Heart left ventricle (tissue), 13 donors: Measurements from ENCODE around the gene PIK3R6.

Experiments used
- CTCF ChIP-seq, 12 donors: fragments of 200-600 bp; sonication (generic) in 4 of 12; IDR thresholded peaks; one replicate each; pipeline versions ENCODE4 v1.5.0 to v1.8.0; 2018 to 2022; ENCODE audit warnings: antibody characterized with exemption in 12 of 12, mild to moderate bottlenecking in 5 of 12
- POLR2A ChIP-seq, 2 donors: fragments of 450-650 bp; IDR thresholded peaks; one replicate each; pipeline ENCODE4 v1.6.1; 2017; ENCODE audit warnings: antibody characterized with exemption in 2 of 2, mild to moderate bottlenecking in 2 of 2, moderate library complexity in 2 of 2
- donor health status: ischemic (EF 13 %, LVEDD 7.1; RV severe dilation, severe dysfunction).
- donor health status: DM: no; HTN: yes; CAD: no.
- donor health status: DM: no; HTN: no; CAD: no.
- donor health status: ischemic (EF 25% LVEDD 6.9; RV normal size, moderate dysfunction).
- donor health status: ischemic (EF 25% LVEDD 5.7; RV mildly dilated, moderate dysfunction).
- donor health status: ischemic (EF 35%, LVEDD 5.7; RV mildly dilated, moderate dysfunction).
- donor health status: nonischemic (EF 11% LVEDD 7.7; RV severe dilation, severe dysfunction).
- donor health status: DM: yes; HTN: yes; CAD: no.
- donor health status: PGD.
- donor health status: ischemic (EF 29% LVEDD 5.4; RV normal size, mild dysfunction).
- donor health status: nonischemic (EF 23%, LVEDD 6.1; RV moderate dilation, normal function).

GRCh38 chr17:8862213-8863056 is 5.0 kb downstream of the PIK3R6 start:
- no peak for TF ChIP-seq POLR2A (IDR thresholded peaks at IDR 0.05)
- TF ChIP-seq CTCF (IDR thresholded peaks at IDR 0.05) = no peak
